ENCODE data around the gene MCM9.

DNA sequence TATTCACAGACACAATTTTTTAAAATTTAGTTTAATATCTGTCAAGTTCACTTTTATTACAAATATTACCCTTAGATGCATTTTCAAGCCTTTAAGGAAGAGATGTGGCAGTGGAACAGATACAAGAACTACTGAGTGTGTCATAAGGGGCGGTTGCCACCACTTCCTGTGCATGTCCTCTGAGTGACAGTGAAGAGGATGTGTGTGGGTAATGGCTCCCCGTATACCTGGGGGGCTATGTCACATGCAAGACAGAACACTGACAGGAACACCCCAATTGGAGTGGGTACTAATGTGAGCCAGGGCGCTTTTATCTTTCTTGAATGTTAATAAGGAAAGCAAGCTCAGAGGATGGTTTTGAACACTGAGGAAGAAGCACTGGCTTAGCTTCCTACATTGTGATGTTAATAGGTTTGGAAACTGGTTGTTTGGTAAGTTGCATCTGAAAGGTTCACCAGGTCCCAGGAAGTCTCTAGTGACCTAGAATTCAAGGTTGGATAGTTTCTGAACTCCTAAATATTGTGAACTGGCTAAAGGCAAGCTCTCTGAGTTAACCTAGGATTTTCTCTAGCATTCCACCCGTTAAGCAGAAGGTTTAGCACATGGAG, 124.4 kb downstream of the MCM9 start:
- no peak for TF ChIP-seq POLR2AphosphoS5 (IDR thresholded peaks at IDR 0.05; ENCODE audit: low read depth, low read length)
- TF ChIP-seq, protein P1, sequence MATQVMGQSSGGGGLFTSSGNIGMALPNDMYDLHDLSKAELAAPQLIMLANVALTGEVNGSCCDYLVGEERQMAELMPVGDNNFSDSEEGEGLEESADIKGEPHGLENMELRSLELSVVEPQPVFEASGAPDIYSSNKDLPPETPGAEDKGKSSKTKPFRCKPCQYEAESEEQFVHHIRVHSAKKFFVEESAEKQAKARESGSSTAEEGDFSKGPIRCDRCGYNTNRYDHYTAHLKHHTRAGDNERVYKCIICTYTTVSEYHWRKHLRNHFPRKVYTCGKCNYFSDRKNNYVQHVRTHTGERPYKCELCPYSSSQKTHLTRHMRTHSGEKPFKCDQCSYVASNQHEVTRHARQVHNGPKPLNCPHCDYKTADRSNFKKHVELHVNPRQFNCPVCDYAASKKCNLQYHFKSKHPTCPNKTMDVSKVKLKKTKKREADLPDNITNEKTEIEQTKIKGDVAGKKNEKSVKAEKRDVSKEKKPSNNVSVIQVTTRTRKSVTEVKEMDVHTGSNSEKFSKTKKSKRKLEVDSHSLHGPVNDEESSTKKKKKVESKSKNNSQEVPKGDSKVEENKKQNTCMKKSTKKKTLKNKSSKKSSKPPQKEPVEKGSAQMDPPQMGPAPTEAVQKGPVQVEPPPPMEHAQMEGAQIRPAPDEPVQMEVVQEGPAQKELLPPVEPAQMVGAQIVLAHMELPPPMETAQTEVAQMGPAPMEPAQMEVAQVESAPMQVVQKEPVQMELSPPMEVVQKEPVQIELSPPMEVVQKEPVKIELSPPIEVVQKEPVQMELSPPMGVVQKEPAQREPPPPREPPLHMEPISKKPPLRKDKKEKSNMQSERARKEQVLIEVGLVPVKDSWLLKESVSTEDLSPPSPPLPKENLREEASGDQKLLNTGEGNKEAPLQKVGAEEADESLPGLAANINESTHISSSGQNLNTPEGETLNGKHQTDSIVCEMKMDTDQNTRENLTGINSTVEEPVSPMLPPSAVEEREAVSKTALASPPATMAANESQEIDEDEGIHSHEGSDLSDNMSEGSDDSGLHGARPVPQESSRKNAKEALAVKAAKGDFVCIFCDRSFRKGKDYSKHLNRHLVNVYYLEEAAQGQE (IDR thresholded peaks at IDR 0.05; ENCODE audit: insufficient read depth in 1 of 2, low read depth in 2 of 2, low read length in 2 of 2): no peak
